Adrenal gland (tissue), 12 donors: ENCODE results near the gene ATP8B3. TPM values are rescaled to one million over a fixed set of nuclear protein-coding genes. Genes with fewer than 3 reads are reported as not detected.
"Not testable (repeated sequence)": the region's sequence is repeated elsewhere in the genome, so short reads cannot be mapped to it uniquely, and the experiment has no call there.

ENCODE experiments used
- DNase-seq, 7 donors: peaks; one replicate each; pipeline ENCODE4 v3.0.0-alpha.2; 2019 to 2020
- H3K27ac ChIP-seq, 5 donors: fragments of 200-600 bp; sonication (generic) in 4 of 5; 1 replicate in 3 of 5; 2 replicates in 2 of 5; pipeline versions ENCODE4 v1.5.1 to v1.8.0; 2016 to 2020; ENCODE audit warnings: mild to moderate bottlenecking in 1 of 5
- H3K27me3 ChIP-seq: fragments of 200-600 bp; 2 replicates; pipeline ENCODE4 v1.8.0; 2021
- H3K36me3 ChIP-seq, 2 donors: fragments of 200-600 bp; replicated peaks in 1 of 2; 1 replicate in 1 of 2; 2 replicates in 1 of 2; pipeline versions ENCODE4 v1.5.1 to v1.8.0; 2018 to 2022
- H3K4me1 ChIP-seq, 2 donors: fragments of 200-600 bp; replicated peaks in 1 of 2; 1 replicate in 1 of 2; 2 replicates in 1 of 2; pipeline versions ENCODE4 v1.5.1 to v1.8.0; 2018 to 2021
- H3K4me3 ChIP-seq, 4 donors: fragments of 200-600 bp; sonication (generic) in 3 of 4; one replicate each; pipeline ENCODE4 v1.5.1; 2016 to 2018
- H3K9me3 ChIP-seq, 3 donors: fragments of 200-600 bp; sonication (generic) in 1 of 3; replicated peaks in 1 of 3; 1 replicate in 2 of 3; 2 replicates in 1 of 3; pipeline versions ENCODE4 v1.5.1 to v1.8.0; 2016 to 2021
- POLR2A ChIP-seq, 2 donors: fragments of 450-650 bp; IDR thresholded peaks; one replicate each; pipeline ENCODE4 v1.6.1; 2017; ENCODE audit warnings: antibody characterized with exemption in 2 of 2, mild to moderate bottlenecking in 2 of 2, moderate library complexity in 1 of 2
- WGBS, 4 donors: extraction: QIAGEN DNeasy Blood & Tissue Kit in 2 of 4; methylation state at CpG; one replicate each; pipeline versions ENCODE4 v1.1.5 to v1.1.7; 2013 to 2017; 5-methylcytosine and 5-hydroxymethylcytosine counted together
- intact Hi-C, 2 donors: fragments of 100-400 bp; cut with DNase I; formaldehyde crosslinking; loops; one replicate each; pipeline versions ENCODE4 v1.14.1 to v1.15.0; 2022 to 2023
- polyA plus RNA-seq, 3 donors: library from polyadenylated mRNA; stranded (reverse); fragments of 200-250 nt in 2 of 3; fragments of 350-450 nt in 1 of 3; fragmentation: Illumina TruSeq in 1 of 3; extraction: RNeasy Lipid Tissue Mini Kit (QIAGEN cat#74804) in 1 of 3; gene quantifications; one replicate each; pipeline ENCODE4 v1.2.3, GENCODE V29; 2013 to 2014
- total RNA-seq, 9 donors: library from RNA; depleted of rRNA in 4 of 9; stranded (reverse); fragments of >200 nt in 4 of 9; fragments of 120-200 nt in 1 of 9; fragmentation: NEBNext Ultra II Directional in 1 of 9; extraction: Animal tissue kit (Norgen Biotek cat#: 25700) in 1 of 9; gene quantifications; one replicate each; pipeline versions ENCODE4 v1.1.0 to v1.2.4, GENCODE V29; 2013 to 2023
- TF ChIP-seq, protein P1 (sequence below), 6 experiments: fragments of 450-650 bp in 4 of 6; fragments of 200-600 bp in 2 of 6; sonication (generic) in 1 of 6; IDR thresholded peaks; 1 replicate in 5 of 6; 2 replicates in 1 of 6; pipeline versions ENCODE4 v1.5.1 to v1.8.0; 2016 to 2021; ENCODE audit warnings: antibody characterized with exemption in 6 of 6, mild to moderate bottlenecking in 2 of 6, moderate library complexity in 1 of 6
- donor health status: healthy with polysubstance abuse.
- donor health status: Bipolar disorder and iron deficiency.
- donor health status: DM: yes; HTN: yes; CAD: no.
- donor health status: DM: no; HTN: no; CAD: no.
- donor health status: DM: no; HTN: no; CAD: no.
- donor health status: DM: yes; HTN: yes; CAD: no.

Gene ATP8B3
- total and polyA plus RNA-seq, 12 donors, result 0.26 to 15.1 (median 4.4) TPM

DNA sequence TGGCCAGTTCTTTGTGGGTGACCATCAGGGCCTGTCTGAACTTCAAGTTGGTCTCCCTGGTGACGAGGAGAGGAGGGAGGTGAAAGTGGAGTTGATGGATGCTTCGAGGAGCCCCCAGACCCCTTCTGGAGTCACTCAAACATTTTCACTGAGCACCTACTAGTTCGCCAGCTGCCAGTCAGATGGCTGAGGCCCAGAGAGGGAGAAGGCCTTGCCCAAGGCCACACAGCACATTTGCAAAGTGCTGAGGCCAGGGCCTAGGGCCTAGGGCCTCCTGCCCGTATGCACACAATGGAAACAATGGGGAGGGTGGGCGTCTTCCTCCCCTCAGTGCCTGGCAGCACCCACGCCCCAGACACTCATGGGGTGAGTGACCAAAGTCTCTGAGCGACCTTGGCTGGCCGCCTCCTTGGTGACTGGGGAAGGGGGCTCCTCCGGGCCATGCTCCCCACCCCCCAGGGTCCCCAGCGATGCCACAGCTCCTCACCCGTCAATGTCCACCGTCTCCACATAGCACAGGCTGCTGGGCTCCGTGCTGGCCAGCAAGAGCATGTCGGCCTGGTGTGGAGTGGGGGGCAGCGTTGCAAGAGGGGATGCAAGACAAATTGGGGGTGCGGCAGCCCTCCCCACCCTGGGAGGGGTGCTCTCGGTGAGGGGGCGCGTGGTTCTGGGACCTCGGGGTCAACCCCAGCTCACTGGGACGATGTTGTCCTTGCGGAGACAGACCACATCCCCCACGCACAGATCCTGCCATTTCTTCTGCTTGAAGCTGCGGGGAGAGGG, 6.5 kb downstream of the ATP8B3 start:
- 89 to 91% (median 90%) methylated on average over 7 to 24 of the region's 24 CpGs for WGBS, 4 donors

DNA sequence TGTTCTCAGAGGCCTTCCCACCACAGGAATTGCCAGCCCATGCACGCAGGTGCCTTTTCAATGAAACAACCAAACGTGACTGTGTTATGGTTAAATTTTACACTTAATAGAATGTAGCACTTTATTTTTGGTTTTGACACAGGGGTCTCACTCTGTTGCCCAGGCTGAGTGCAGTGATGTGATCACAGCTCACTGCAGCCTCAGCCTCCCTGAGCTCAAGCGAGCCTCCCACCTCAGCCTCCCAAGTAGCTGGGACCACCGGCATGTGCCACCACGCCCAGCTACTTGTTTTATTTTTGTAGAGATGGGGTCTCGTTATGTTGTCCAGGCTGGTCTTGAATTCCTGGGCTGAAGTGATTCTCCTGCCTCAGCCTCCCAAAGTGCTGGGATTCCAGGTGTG, 7.2 kb downstream of the ATP8B3 start:
- Histone ChIP-seq H3K9me3 (no peaks in the 10 kb centered on the region), H3K27ac (no peak overlapping the region), H3K36me3 (no peaks in the 10 kb centered on the region), H3K4me3 (no peak overlapping the region), H3K27me3 (no peaks in the 10 kb centered on the region), H3K4me1 (no peaks in the 10 kb centered on the region)
- DNase-seq, result no peak
- TF ChIP-seq POLR2A (IDR thresholded peaks at IDR 0.05), result no peak
- TF ChIP-seq, protein P1, sequence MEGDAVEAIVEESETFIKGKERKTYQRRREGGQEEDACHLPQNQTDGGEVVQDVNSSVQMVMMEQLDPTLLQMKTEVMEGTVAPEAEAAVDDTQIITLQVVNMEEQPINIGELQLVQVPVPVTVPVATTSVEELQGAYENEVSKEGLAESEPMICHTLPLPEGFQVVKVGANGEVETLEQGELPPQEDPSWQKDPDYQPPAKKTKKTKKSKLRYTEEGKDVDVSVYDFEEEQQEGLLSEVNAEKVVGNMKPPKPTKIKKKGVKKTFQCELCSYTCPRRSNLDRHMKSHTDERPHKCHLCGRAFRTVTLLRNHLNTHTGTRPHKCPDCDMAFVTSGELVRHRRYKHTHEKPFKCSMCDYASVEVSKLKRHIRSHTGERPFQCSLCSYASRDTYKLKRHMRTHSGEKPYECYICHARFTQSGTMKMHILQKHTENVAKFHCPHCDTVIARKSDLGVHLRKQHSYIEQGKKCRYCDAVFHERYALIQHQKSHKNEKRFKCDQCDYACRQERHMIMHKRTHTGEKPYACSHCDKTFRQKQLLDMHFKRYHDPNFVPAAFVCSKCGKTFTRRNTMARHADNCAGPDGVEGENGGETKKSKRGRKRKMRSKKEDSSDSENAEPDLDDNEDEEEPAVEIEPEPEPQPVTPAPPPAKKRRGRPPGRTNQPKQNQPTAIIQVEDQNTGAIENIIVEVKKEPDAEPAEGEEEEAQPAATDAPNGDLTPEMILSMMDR (IDR thresholded peaks at IDR 0.05), result no peak
- WGBS, 4 donors, result 90 to 97% (median 95%) methylated on average over 5 to 6 of the region's 6 CpGs
- intact Hi-C loops, result no loop called here

More for the DNA sequence above, 6.5 kb downstream of the ATP8B3 start:
- no peak for DNase-seq
- Histone ChIP-seq H3K4me3 (no peak overlapping the region), H3K27me3 (no peaks in the 10 kb centered on the region), H3K27ac (no peak overlapping the region), H3K36me3 (no peaks in the 10 kb centered on the region), H3K9me3 (no peaks in the 10 kb centered on the region), H3K4me1 (no peaks in the 10 kb centered on the region)
- TF ChIP-seq, protein P1 (IDR thresholded peaks at IDR 0.05), result no peak
- no peak for TF ChIP-seq POLR2A (IDR thresholded peaks at IDR 0.05)
- intact Hi-C loops, result no loop called here

DNA sequence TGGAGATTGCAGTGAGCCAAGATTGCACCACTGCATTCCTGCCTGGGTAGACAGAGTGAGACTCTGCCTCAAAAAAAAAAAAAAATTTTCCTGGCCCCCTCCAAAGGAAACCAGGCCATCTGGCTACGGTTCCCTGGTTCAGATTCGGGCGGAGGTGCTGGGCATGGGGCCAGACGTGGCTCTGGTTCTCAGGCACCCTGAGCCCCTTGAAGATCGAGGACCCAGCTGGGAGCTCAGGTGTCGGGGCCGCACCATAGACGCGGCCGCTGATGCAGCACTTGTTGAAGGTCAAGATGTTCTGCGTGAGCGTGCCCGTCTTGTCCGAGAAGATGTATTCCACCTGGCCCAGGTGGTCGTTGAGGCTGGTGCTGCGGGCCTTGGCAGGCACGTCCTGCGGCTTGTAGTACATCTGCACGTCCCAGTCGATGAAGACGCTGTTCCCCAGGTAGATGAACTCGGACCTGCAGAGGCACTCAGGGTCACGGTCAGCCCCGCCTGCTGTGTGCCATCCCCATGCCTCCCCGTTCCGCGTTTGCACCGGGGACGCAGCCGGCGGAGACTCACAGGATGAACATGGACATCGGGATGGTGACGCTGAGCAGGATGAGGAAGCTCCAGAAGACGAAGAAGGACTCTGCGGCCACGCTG, 12.3 kb downstream of the ATP8B3 start:
- intact Hi-C loops, result loop anchor here in 1 of 2 donors (10.0 kb wide), 1 partner anchor 125 kb away; no protein-coding TSS in a partner anchor
- 89 to 93% (median 92%) methylated on average over 29 to 36 of the region's 36 CpGs for WGBS, 4 donors

DNA sequence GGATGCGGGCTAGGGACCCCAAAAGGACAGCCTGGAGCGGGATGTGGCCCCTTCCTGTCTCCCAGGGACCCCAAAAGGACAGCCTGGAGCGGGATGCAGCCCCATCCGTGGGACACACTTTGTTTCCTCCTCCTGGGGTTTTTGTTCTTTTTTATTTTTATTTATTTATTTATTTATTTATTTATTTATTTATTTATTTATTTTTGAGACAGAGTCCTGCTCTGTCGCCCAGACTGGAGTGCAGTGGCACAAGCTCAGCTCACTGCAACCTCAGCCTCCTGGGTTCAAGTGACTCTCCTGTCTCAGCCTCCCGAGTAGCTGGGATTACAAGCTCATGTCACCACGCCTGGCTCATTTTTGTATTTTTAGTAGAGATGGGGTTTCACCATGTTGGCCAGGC, 14.8 kb downstream of the ATP8B3 start:
- not testable (repeated sequence) for H3K27ac ChIP-seq, H3K36me3 ChIP-seq, H3K27me3 ChIP-seq, H3K4me3 ChIP-seq, DNase-seq, H3K4me1 ChIP-seq, H3K9me3 ChIP-seq
- intact Hi-C loops, result loop anchor here in 1 of 2 donors (10.0 kb wide), 1 partner anchor 123 kb away; no protein-coding TSS in a partner anchor
- WGBS, 4 donors, result 90 to 92% (median 92%) methylated on average over 7 of the region's 7 CpGs

More for the DNA sequence above, 12.3 kb downstream of the ATP8B3 start:
- no peaks in the 10 kb centered on the region for H3K36me3 ChIP-seq
- DNase-seq, result no peak
- no peak for TF ChIP-seq POLR2A (IDR thresholded peaks at IDR 0.05)
- H3K4me1 ChIP-seq, result peaks cover 0 to 5% of the 10 kb centered on the region in 2 donors
- H3K4me3 ChIP-seq, result no peak overlapping the region
- no peaks in the 10 kb centered on the region for H3K9me3 ChIP-seq
- H3K27ac ChIP-seq, result no peak overlapping the region
- H3K27me3 ChIP-seq, result no peaks in the 10 kb centered on the region

DNA sequence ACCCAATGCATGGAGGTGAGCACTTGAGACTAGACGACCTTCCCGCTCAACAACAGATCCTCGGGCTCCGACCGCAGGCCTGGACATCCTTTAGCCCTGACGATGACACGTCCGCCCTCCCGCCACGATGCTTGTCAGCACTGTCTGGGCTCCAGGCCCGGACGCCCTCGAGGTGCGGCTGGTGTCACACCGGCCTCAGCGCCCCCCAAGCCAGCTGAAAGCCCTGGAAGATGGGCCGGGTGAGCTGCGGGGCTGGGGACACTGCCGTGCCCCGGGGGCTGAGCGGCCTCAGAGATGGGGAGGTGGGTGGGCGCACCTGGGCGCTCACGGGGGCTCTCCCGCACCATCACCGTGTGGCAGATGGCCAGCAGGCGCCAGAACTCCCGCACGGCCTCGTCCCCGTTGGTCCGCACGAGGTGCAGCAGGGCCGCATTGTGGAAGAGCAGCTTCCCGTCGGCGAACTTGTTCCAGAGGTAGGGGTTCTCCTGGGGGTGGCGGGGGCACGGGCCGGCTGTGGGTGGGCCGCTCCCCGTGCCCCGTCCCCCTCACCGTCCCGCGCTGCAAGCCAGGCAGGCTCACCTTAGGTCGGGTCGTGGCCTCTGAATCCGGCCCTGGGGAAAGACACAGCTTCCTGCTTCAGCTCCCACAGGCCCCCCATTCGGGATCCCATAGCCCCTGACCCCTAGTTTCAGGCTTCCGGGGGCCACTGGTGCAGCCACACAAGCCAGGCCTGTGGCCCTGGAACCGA, 15.5 kb downstream of the ATP8B3 start:
- Histone ChIP-seq H3K36me3 (no peaks in the 10 kb centered on the region), H3K27ac (no peak overlapping the region), H3K4me3 (no peak overlapping the region), H3K27me3 (no peaks in the 10 kb centered on the region), H3K4me1 (peaks cover 0 to 5% of the 10 kb centered on the region in 2 donors), H3K9me3 (no peaks in the 10 kb centered on the region)
- WGBS, 4 donors, result 48 to 76% (median 57%) methylated on average over 10 to 52 of the region's 52 CpGs
- intact Hi-C loops, result loop anchor here in 1 of 2 donors (10.0 kb wide), 1 partner anchor 122 kb away; no protein-coding TSS in a partner anchor
- TF ChIP-seq, protein P1 (IDR thresholded peaks at IDR 0.05), result no peak
- TF ChIP-seq POLR2A (IDR thresholded peaks at IDR 0.05), result no peak
- peak in 1 of 7 donors; percentile 37 for DNase-seq
